SH-SY5Y (cell line): ENCODE results near the gene MOG.

Experiments
- GATA2 ChIP-seq: IDR thresholded peaks from 2 replicates; pipeline ENCODE4 v1.6.1; 2011; ENCODE audit warnings: mild to moderate bottlenecking, low read depth, low read length
- GATA3 ChIP-seq: IDR thresholded peaks from 2 replicates; pipeline ENCODE4 v1.6.1; 2011; ENCODE audit warnings: low read depth, mild to moderate bottlenecking, low read length, moderate library complexity

GRCh38 chr6:29637247-29637646 lies 19.6 kb upstream of the MOG start:
- TF ChIP-seq GATA2: no peak
- TF ChIP-seq GATA3: no peak
